ENCODE results near the gene PRICKLE3.
"Not testable (repeated sequence)": the region's sequence is repeated elsewhere in the genome, so short reads cannot be mapped to it uniquely, and the experiment has no call there.

The PRICKLE3 gene

GRCh38 chrX:49163555-49164419, 22.4 kb downstream of the PRICKLE3 start:
- DNase-seq (ENCODE audit: low read depth in 2 of 2, low spot score in 1 of 2): peak; percentile 39 to 53

DNA sequence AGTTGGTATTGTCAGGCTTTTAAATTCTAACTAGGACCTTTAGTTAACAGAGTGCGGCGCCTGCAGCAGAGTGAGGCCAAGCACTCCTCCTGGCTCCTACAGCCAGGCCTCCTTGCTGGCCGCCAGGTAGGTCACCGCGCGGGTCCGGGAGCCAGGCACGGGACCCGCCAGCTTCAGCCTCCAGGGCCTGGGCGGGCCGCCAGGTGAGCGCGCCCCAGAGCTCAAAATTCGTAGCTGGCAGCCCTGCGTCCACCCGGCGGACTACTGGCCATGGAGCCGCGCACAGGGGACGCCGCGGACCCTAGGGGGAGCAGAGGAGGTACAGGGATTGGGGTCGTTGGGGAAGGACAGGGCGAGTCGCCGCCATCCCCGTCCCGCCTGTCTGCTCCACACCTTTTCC, 23.6 kb downstream of the PRICKLE3 start, which contains the start of gene MAGIX:
Gene MAGIX, plus strand, starts transcription at position 139 of the 400 bp plus-strand sequence. Its CDS starts 132 bp downstream, at position 271.
- DNase-seq (ENCODE audit: low read depth in 2 of 2, low spot score in 1 of 2): no peak

- DNase-seq (ENCODE audit: low read depth in 2 of 2, low spot score in 1 of 2): no peak
Observed at GRCh38 chrX:49161632-49162031, 24.5 kb downstream of the PRICKLE3 start.

DNA sequence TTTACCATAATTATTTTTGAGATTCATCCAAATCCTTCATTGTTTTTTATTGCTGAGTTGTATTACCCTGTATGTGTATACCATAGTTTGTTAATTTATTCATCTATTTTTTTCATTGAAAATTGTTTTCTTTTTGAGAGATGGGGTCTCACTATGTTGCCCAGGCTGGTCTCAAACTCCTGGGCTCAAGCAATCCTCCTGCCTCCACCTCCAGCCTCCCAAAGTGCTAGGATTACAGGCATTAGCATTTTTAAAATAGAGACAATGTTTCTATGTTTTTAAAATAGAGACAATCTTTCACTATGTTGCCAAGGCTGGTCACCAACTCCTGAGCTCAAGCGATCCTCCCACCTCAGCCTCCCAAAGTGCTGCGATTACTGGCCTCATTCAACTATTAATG, 25.3 kb downstream of the PRICKLE3 start:
- no peak for DNase-seq (ENCODE audit: low read depth in 2 of 2, low spot score in 1 of 2)

GRCh38 chrX:49157194-49157593, 29.0 kb downstream of the PRICKLE3 start:
- no peak for DNase-seq (ENCODE audit: low read depth in 2 of 2, low spot score in 1 of 2)

DNA sequence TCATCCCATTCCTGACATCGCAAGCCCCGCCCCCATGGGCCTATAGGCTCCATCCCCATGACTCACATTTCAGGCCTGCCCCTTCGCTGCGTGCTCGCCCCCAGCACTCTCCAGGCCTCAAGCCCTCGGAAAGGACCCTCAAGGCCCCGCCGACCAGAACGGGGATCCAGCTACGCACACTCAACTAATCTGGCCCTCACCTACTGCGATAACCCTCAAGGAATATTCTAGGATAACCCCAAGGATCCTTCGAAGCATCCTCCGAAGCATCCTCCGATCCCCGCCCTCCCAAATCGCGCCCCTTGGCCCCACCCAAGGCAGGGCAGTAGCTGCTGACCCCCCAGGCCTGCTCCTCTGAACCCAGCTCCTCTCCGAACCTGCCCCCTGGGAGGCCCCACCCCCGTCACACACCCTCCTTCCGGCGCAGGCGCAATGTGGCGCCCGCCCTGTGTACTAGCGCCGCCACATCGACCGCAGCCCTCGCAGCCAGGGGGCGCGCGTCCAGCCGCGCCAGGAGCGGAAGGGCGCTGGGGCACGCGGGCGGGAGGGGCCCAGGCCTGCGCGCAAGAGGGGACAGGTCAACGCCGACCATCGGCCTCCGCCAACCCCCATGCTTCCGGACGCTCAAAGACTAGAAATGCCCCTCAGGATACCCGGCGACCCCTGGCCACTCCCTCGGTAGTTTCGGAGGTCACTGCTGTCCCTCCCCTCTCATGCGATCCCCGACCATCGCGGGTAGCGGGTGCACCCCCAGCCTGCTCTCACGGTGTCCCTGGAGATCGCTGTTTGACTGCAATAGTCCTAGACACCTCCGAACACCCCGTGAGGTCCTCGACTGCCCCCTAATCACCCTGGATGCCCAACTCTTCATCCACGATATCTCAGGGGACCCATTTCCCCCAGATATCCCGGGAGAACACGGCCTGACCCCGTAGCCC, 30.0 kb downstream of the PRICKLE3 start:
- DNase-seq (ENCODE audit: low read depth in 2 of 2, low spot score in 1 of 2): peak; percentile 58 to 70

DNA sequence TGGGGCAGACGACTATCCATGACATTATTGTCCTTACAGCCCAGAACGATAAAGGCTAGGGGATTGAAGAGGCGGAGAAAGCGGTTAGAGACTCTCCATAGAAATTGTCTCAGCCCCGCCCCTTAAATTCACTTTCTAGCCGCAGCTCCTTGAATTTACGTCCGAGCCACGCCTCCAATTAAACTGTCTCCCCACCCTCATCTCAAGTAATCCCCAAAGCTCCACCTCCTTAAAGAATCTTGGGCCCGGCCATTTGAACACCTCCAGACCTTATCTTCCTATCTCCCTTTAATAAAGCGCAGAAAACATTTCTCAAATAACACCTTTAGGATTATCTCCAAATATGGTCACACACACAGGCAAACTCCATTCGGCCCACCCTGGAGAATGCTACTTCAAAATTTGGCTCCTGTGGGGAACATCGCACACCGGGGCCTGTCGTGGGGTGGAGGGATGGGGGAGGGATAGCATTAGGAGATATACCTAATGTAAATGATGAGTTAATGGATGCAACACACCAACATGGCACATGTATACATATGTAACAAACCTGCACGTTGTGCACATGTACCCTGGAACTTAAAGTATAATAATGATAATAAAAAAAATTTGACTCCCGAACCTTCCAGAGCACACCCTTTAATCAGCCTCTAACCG, 30.8 kb downstream of the PRICKLE3 start:
- DNase-seq (ENCODE audit: low read depth in 2 of 2, low spot score in 1 of 2): no peak

DNA sequence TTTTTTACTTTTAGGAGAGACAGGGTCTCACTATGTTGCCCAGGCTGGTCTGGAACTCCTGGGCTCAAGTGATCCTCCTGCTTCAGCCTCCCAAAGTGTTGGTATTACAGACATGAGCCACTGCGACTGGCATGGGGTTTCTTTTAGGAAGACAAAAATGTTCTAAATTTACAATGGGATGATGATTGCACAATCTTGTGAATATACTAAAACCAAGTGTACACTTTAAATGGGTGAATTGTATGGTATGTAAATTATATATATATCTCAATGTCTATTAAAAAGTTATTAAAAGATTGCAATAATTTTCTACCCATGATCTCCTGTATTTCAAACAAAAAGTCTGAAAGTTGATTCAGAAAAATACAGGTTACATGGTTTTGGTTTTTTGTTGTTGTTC, 32.7 kb downstream of the PRICKLE3 start:
- no peak for DNase-seq (ENCODE audit: low read depth in 2 of 2, low spot score in 1 of 2)

GRCh38 chrX:49149291-49149690, 36.9 kb downstream of the PRICKLE3 start:
- DNase-seq (ENCODE audit: low read depth in 2 of 2, low spot score in 1 of 2): not testable (repeated sequence)

DNA sequence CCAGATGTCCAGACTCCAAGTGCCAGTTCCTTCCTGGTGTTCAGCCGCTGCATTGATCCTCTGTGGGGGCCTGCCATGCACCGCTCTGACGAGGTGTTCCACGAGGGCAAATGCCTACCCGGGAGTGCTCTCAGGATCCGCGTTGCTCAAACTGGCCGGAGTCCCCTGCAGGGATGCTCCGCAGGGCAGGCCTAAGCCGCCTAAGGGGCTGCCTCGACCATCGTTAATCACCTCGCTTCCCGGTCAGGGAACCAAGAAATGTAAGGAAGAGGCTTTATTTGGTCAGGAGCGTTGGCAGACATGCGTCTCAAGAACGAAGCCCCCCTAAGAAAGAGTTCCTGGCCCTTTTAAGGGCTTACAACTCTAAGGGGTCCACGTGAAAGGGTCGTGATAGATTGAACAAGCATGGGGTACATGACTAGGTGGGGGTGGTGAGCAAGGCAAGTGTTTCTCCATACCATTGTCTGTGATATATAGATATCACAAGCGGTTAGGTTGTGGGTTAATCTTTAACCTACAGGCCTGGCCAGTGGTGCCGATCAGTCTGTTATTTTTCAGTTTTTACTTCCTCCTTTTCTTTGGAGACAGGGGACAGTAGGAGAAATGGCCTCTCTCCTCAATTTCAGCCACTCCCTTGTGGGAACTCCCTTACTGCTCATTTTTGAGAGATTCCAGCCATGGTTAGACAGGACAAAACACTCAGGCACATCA, 37.6 kb downstream of the PRICKLE3 start:
- DNase-seq (ENCODE audit: low read depth in 2 of 2, low spot score in 1 of 2): not testable (repeated sequence)

DNA sequence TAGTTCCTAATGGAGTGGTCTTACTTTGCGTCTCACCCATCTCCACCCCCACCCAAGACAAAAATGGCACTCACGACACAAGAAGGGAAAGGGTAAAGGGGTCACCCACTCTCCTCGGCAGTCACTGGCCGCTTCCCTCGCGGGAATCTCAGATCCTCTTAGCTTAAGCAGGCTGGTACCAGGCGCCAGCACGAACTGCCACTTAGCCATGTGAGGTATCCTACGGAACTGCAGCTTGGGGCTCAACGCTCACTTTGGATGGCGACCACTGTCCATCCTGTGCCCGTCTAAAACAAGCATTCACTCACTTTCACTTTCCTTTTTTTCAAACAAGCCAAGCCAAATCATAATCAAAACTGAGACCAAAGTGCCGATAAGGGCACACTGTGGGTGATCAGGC, 38.2 kb downstream of the PRICKLE3 start:
- DNase-seq (ENCODE audit: low read depth in 2 of 2, low spot score in 1 of 2): no peak

DNA sequence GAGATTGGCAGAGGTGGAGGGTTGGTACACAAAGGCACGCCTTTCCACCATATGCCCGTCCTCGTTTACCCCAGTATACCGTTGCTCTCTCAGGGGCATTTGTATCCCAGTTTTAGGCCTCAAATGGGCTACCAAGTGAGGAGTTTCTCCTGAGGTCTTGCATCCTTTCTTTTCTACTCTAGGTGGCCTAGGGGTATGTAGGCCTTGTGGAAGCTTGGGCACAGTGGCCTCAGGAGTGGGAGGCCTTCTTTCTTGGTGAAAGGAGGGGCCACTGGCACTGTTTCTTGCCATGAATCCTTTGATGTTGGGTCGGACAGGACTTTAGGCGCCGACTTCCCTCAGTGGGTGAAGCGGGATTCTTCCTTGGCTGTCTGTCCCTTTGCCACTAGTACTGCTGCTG, 38.9 kb downstream of the PRICKLE3 start:
- DNase-seq (ENCODE audit: low read depth in 2 of 2, low spot score in 1 of 2): no peak

GRCh38 chrX:49143154-49143553, 43.0 kb downstream of the PRICKLE3 start:
- not testable (repeated sequence) for DNase-seq (ENCODE audit: low read depth in 2 of 2, low spot score in 1 of 2)

DNA sequence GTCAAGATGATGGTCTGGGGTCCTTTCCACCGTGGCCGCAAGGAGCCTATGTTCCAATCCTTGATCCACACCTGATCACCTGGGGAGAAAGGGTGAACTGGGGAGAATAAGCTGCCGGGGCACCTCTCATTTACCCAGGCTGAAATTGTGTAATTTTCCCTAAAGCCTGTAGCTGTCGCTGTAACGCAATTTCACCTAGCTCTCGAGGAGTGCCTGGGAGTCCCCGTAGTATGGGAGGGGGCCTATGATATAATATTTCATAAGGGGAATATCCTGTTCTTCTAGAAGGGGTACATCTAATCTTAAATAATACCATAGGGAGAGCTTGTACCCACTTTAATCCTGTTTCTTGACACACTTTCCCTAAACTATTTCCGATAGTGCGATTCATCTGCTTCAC, 43.9 kb downstream of the PRICKLE3 start:
- DNase-seq (ENCODE audit: low read depth in 2 of 2, low spot score in 1 of 2): not testable (repeated sequence)

- DNase-seq (ENCODE audit: low read depth in 2 of 2, low spot score in 1 of 2): no peak
Observed at GRCh38 chrX:49139713-49140112, 46.5 kb downstream of the PRICKLE3 start.

- no peak for DNase-seq (ENCODE audit: low read depth in 2 of 2, low spot score in 1 of 2)
Observed at GRCh38 chrX:49137492-49137891, 48.7 kb downstream of the PRICKLE3 start.

GRCh38 chrX:49133759-49134158, 52.4 kb downstream of the PRICKLE3 start:
- DNase-seq (ENCODE audit: low read depth in 2 of 2, low spot score in 1 of 2): no peak

GRCh38 chrX:49132275-49132674, 53.9 kb downstream of the PRICKLE3 start:
- DNase-seq (ENCODE audit: low read depth in 2 of 2, low spot score in 1 of 2): not testable (repeated sequence)

GRCh38 chrX:49129427-49129826, 56.7 kb downstream of the PRICKLE3 start:
- DNase-seq (ENCODE audit: low read depth in 2 of 2, low spot score in 1 of 2): no peak

- not testable (repeated sequence) for DNase-seq (ENCODE audit: low read depth in 2 of 2, low spot score in 1 of 2)
Observed at GRCh38 chrX:49127742-49128258, 58.4 kb downstream of the PRICKLE3 start.

Data from stimulated activated CD8-positive, alpha-beta memory T cell treated with anti-CD3 and anti-CD28 coated beads, Interleukin-4, amount 100 ng/mL, for 4 hours (primary cell).